HepG2 (cell line): ENCODE data around the gene TMEM258. TPM values are rescaled to one million over a fixed set of nuclear protein-coding genes. Genes with fewer than 3 reads are reported as not detected.

Source experiments
- CHD2 ChIP-seq: IDR thresholded peaks from 2 replicates; pipeline ENCODE4 v1.6.1; 2011; ENCODE audit warnings: low read depth, low read length, improper control_type of control experiment
- HMG20B ChIP-seq: conservative IDR thresholded peaks from 2 replicates; pipeline ENCODE4 v1.6.1; 2016; ENCODE audit warnings: missing genetic modification reagents, missing compliant biosample characterization
- IRF1 ChIP-seq: sonication (generic); formaldehyde crosslinking; IDR thresholded peaks from 2 replicates; pipeline ENCODE4 v1.4.0; 2020; ENCODE audit warnings: low read depth, mild to moderate bottlenecking, missing genetic modification reagents
- KAT7 ChIP-seq: IDR thresholded peaks from 2 replicates; pipeline ENCODE4 v1.6.1; 2018; ENCODE audit warnings: borderline replicate concordance, missing compliant biosample characterization
- KDM5A ChIP-seq: fragments of 200-600 bp; sonication (generic); IDR thresholded peaks from 2 replicates; pipeline ENCODE4 v1.7.0; 2018; ENCODE audit warnings: antibody characterized with exemption, mild to moderate bottlenecking, low read length, borderline replicate concordance
- KMT2A ChIP-seq: sonication (generic); formaldehyde crosslinking; IDR thresholded peaks from 2 replicates; pipeline ENCODE4 v1.4.0; 2020; ENCODE audit warnings: missing genetic modification reagents
- YEATS4 ChIP-seq: sonication (generic); formaldehyde crosslinking; IDR thresholded peaks from 2 replicates; pipeline ENCODE4 v1.4.0; 2020; ENCODE audit warnings: missing genetic modification reagents, borderline replicate concordance
- ZNF253 ChIP-seq: sonication (generic); formaldehyde crosslinking; IDR thresholded peaks from 2 replicates; pipeline ENCODE4 v1.8.0; 2022; ENCODE audit warnings: mild to moderate bottlenecking, missing genetic modification reagents, borderline replicate concordance
- ZNF281 ChIP-seq: sonication (generic); formaldehyde crosslinking; IDR thresholded peaks from 2 replicates; pipeline ENCODE4 v1.4.0; 2020; ENCODE audit warnings: missing genetic modification reagents, borderline replicate concordance
- ZNF543 ChIP-seq: sonication (generic); formaldehyde crosslinking; IDR thresholded peaks from 2 replicates; pipeline ENCODE4 v1.4.0; 2020; ENCODE audit warnings: mild to moderate bottlenecking, missing genetic modification reagents
- ZNF570 ChIP-seq: sonication (generic); formaldehyde crosslinking; IDR thresholded peaks from 2 replicates; pipeline ENCODE4 v1.4.0; 2020; ENCODE audit warnings: mild to moderate bottlenecking, missing genetic modification reagents, borderline replicate concordance
- polyA plus RNA-seq, 8 experiments: library from polyadenylated mRNA; depleted of rRNA in 3 of 8; stranded (reverse) in 7 of 8; unstranded in 1 of 8; fragments of >200 nt; fragmentation: Illumina TruSeq in 4 of 8; extraction: Trizol in 4 of 8; gene quantifications; 2 replicates each; pipeline versions ENCODE4 v1.2.1 to v1.2.3, GENCODE V29; 2011 to 2016; ENCODE audit warnings: low read depth in 4 of 8, missing spikeins in 1 of 8, mixed read lengths in 1 of 8; ENCODE audit not compliant: insufficient read depth in 1 of 8
- total RNA-seq, 5 experiments: library from RNA; depleted of rRNA; stranded (reverse); fragments of >200 nt; fragmentation: Illumina TruSeq; extraction: Trizol; gene quantifications; 2 replicates each; pipeline ENCODE4 v1.2.3, GENCODE V29; 2016; ENCODE audit warnings: low read depth in 1 of 5
- TF ChIP-seq, protein P1 (sequence below): sonication (generic); formaldehyde crosslinking; IDR thresholded peaks from 2 replicates; pipeline ENCODE4 v1.8.0; 2022; ENCODE audit warnings: missing genetic modification reagents, low read depth, mild to moderate bottlenecking, borderline replicate concordance
- TF ChIP-seq, protein P2 (sequence below): sonication (generic); formaldehyde crosslinking; conservative IDR thresholded peaks from 2 replicates; pipeline ENCODE4 v1.8.0; 2022; ENCODE audit warnings: missing genetic modification reagents
- TF ChIP-seq, protein P3 (sequence below): sonication (generic); formaldehyde crosslinking; IDR thresholded peaks from 2 replicates; pipeline ENCODE4 v1.9.0; 2021; ENCODE audit warnings: missing genetic modification reagents, borderline replicate concordance
- TF ChIP-seq, protein P4 (sequence below): sonication (generic); formaldehyde crosslinking; IDR thresholded peaks from 2 replicates; pipeline ENCODE4 v1.8.1; 2022; ENCODE audit warnings: mild to moderate bottlenecking, missing genetic modification reagents

TMEM258 gene
- total and polyA plus RNA-seq, 2 of the 13 experiments (the other 11 are each of a cell fraction or from before 2014, with no cell fraction given), result 175 to 424 TPM

DNA sequence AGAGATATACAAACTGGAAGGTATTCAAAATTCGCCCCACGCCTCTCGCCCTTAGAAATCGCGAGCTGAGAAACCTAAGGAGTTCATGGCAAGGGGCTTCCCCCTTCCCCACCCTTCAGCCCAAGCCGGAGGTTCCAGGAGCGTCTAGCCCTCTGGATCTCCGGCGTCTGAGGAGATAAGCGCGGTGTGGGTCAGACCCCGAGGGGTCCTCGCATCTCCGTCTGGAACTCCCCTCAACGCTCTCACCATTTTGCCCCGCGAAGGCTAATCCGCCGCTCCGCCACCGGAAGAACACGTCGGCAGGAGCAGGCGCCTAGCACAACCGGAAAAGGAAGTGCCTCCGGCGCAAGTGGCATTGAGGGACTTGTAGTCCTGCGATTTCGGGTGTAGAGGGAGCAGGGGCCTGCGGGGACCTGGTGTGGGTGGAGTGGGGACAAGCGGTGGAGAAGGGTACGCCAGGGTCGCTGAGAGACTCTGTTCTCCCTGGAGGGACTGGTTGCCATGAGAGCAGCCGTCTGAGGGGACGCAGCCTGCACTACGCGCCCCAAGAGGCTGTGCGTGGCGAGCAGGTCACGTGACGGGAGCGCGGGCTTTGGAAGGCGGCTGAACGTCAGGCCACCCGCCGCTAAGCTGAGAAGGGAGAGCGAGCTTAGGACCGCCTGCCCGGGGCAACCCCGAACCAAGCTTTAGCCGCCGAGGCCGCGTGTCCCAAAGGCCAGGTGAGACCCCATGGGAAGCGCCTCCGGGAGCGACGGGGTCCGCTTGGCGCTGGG, at the start of gene TMEM258, which contains the start of gene FEN1 (continued):
- TF ChIP-seq, protein P1, sequence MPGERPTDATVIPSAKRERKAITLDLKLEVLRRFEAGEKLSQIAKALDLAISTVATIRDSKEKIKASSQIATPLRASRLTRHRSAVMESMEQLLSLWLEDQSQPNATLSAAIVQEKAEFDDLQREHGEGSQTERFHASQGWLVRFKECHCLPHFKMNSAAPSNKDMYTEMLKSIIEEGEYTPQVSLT (CRISPR knock-in tag), result no peak
- TF ChIP-seq YEATS4 (CRISPR knock-in tag) (peak; percentile 87), CHD2 (no peak; the same call in 1 of the 2 replicates), ZNF570 (CRISPR knock-in tag) (no peak), IRF1 (no peak), HMG20B (no peak), KAT7 (CRISPR knock-in tag) (peak; percentile 58), ZNF253 (CRISPR knock-in tag) (no peak), ZNF281 (CRISPR knock-in tag) (no peak), KMT2A (CRISPR knock-in tag) (peak; percentile 87), KDM5A (peak; percentile 69), ZNF543 (peak; percentile 85)
- TF ChIP-seq, protein P2, sequence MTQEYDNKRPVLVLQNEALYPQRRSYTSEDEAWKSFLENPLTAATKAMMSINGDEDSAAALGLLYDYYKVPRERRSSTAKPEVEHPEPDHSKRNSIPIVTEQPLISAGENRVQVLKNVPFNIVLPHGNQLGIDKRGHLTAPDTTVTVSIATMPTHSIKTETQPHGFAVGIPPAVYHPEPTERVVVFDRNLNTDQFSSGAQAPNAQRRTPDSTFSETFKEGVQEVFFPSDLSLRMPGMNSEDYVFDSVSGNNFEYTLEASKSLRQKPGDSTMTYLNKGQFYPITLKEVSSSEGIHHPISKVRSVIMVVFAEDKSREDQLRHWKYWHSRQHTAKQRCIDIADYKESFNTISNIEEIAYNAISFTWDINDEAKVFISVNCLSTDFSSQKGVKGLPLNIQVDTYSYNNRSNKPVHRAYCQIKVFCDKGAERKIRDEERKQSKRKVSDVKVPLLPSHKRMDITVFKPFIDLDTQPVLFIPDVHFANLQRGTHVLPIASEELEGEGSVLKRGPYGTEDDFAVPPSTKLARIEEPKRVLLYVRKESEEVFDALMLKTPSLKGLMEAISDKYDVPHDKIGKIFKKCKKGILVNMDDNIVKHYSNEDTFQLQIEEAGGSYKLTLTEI (CRISPR knock-in tag), result no peak
- TF ChIP-seq, protein P3, sequence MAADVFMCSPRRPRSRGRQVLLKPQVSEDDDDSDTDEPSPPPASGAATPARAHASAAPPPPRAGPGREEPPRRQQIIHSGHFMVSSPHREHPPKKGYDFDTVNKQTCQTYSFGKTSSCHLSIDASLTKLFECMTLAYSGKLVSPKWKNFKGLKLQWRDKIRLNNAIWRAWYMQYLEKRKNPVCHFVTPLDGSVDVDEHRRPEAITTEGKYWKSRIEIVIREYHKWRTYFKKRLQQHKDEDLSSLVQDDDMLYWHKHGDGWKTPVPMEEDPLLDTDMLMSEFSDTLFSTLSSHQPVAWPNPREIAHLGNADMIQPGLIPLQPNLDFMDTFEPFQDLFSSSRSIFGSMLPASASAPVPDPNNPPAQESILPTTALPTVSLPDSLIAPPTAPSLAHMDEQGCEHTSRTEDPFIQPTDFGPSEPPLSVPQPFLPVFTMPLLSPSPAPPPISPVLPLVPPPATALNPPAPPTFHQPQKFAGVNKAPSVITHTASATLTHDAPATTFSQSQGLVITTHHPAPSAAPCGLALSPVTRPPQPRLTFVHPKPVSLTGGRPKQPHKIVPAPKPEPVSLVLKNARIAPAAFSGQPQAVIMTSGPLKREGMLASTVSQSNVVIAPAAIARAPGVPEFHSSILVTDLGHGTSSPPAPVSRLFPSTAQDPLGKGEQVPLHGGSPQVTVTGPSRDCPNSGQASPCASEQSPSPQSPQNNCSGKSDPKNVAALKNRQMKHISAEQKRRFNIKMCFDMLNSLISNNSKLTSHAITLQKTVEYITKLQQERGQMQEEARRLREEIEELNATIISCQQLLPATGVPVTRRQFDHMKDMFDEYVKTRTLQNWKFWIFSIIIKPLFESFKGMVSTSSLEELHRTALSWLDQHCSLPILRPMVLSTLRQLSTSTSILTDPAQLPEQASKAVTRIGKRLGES (CRISPR knock-in tag), result no peak
- TF ChIP-seq, protein P4, sequence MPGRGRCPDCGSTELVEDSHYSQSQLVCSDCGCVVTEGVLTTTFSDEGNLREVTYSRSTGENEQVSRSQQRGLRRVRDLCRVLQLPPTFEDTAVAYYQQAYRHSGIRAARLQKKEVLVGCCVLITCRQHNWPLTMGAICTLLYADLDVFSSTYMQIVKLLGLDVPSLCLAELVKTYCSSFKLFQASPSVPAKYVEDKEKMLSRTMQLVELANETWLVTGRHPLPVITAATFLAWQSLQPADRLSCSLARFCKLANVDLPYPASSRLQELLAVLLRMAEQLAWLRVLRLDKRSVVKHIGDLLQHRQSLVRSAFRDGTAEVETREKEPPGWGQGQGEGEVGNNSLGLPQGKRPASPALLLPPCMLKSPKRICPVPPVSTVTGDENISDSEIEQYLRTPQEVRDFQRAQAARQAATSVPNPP (CRISPR knock-in tag), result 0 out of 2 replicates have a peak, but pooled peaks have one; percentile 43
